Left forelimb (tissue), 1 donor: ENCODE results near the gene FBXL13.
"Not testable (repeated sequence)": the region's sequence is repeated elsewhere in the genome, so short reads cannot be mapped to it uniquely, and the experiment has no call there.

Source experiments
- DNase-seq: peaks from one replicate; pipeline ENCODE4 v3.0.0-alpha.2; 2018; ENCODE audit warnings: low spot score

Gene FBXL13

DNA sequence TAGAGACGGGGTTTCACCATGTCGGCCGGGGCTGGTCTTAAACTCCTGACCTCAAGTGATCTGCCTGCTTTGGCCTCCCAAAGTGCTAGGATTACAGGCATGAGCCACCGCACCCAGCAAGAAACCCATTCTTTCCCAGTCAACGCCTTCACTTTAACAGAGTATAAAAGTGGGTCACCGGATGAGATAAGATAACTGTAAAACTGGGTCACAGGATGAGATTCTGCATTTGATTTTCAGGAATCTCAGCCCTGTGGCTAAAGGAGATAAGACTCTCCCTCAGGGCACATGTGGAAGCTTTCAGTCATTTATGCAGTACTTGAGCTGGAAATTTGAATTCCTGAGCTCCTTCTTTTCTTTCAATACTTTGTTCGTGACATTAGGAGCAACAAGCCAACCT, 91.0 kb downstream of the FBXL13 start:
- DNase-seq, result no peak

- DNase-seq, result no peak
Observed at GRCh38 chr7:102982235-102982634, 92.4 kb downstream of the FBXL13 start.

GRCh38 chr7:102981451-102981850, 93.1 kb downstream of the FBXL13 start:
- no peak for DNase-seq

- DNase-seq, result no peak
Observed at GRCh38 chr7:102979670-102980069, 94.9 kb downstream of the FBXL13 start.

GRCh38 chr7:102978284-102978683, 96.3 kb downstream of the FBXL13 start:
- DNase-seq, result no peak

GRCh38 chr7:102977586-102977985, 97.0 kb downstream of the FBXL13 start:
- not testable (repeated sequence) for DNase-seq

DNA sequence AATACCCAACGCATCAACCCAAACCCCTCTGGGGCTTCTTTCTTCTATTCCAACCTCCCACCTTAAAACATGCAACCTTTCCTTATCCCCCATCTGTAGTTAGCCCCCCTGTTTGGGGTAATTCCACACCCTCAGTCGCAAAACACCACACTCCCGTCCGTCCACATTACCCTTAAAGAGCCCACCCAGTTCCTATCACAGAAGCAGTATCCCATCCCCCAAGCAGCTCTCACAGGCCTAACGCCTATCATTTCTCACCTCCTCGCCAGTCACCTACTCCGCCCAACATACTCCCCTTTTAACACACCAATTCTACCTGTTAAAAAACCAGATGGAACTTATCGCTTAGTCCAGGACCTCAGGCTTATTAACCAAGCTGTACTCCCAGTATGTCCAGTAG, 98.1 kb downstream of the FBXL13 start:
- no peak for DNase-seq

GRCh38 chr7:102975854-102976253, 98.7 kb downstream of the FBXL13 start:
- no peak for DNase-seq

DNA sequence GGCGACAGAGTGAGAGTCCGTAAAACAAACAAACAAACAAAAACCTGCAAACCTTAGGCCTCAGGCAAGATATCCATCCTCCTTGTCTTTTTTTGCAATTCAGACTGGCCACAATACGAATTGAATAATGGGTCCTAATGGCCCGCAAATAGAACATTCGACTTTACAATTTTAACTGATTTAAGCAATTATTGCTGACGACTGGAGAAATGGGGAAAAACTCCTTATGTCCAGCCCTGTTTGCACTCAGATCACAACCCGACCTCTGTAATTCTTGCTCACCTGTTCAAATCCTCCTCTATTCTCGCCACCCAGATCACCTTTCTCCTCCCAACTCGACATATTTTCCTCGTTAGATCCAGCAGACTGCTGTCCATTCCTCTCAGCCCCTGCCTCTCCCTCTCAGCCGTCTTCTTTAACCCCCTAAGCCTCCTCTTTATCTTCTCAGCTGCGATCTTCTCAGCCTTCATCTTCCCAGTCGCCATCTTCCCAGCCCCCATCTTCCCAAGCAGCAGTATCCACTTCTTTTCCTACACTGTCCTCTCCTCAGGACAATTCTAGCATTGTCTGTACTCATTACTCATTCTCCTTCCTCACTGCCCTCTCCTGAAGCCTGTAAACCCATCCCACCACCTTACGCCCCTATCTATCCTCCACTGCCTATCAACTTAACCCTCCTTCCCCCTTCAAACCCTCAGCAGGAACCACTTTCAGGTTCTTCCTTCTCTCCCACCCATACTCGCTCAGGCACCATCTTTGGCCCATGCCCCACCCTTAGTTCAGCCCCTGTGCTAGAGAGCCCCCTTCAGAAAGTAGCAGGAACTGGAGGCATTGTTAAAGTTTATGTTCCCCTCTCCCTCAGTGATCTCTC, 100.0 kb downstream of the FBXL13 start:
- DNase-seq, result no peak

DNA sequence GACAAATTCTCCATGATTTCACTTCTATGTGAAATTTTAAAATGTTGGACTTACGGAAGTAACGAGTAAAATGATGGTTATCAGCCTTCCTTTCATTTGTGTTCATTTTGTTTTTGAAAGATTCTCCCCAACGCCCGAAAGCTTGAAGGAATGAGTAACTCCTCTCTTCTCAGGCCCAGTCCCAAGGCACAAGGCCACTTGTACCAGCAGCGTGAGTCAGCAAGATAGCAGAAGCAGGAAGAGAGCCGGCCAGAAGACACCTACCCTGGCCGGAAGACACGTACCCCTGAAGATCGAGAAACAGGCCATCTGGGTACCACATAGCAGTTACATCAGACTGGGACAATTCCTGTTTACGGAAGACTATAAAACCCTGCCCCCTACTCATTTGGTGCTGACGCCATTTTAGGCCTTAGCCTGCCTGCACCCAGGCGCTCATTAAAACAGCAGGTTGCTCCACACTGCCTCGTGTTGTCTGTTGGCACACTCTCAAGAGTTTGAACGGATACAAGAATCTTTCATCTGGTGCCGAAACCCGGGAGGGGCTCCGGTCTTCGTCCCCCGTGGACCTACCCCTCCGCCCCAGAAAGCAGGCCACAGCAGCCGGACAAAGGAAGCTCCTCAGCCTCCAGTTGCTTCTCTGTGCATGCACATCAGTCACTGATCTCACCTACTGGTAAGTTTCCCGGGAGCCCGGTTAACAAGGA, 101.3 kb downstream of the FBXL13 start:
- DNase-seq, result no peak

- DNase-seq, result no peak
Observed at GRCh38 chr7:102967798-102968197, 106.8 kb downstream of the FBXL13 start.

DNA sequence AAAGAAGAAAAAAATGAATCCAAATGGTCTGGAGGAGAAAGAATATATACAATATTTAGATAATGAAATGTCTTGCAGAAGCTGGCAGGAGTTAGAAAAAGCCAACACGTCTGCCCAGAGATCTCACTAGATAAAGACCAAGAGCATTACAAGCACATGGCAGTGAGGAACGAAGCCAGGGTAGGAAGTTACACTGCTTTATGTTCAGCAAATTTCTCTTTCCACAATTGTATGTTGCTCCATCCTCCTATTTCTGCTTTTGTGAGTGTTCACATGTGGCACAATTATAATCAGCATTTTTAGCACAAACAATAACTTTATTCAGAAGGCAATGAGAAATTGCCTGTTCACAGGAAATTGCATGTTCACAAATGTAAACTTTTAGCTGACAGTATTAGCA, 108.1 kb downstream of the FBXL13 start:
- DNase-seq, result no peak

DNA sequence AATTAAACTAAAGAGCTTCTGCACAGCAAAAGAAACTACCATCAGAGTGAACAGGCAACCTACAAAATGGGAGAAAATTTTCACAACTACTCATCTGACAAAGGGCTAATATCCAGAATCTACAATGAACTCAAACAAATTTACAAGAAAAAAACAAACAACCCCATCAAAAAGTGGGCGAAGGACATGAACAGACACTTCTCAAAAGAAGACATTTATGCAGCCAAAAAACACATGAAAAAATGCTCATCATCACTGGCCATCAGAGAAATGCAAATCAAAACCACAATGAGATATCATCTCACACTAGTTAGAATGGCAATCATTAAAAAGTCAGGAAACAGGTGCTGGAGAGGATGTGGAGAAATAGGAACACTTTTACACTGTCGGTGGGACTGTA, 112.6 kb downstream of the FBXL13 start:
- not testable (repeated sequence) for DNase-seq

DNA sequence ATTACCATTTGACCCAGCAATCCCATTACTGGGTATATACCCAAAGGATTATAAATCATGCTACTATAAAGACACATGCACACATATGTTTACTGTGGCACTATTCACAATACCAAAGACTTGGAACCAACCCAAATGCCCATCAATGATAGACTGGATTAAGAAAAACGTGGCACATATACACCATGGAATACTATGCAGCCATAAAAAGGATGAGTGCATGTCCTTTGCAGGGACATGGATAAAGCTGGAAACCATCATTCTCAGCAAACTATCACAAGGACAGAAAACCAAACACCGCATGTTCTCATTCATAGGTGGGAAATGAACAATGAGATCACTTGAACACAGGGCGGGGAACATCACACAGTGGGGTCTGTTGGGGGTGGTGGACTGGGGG, 116.6 kb downstream of the FBXL13 start:
- DNase-seq, result not testable (repeated sequence)

DNA sequence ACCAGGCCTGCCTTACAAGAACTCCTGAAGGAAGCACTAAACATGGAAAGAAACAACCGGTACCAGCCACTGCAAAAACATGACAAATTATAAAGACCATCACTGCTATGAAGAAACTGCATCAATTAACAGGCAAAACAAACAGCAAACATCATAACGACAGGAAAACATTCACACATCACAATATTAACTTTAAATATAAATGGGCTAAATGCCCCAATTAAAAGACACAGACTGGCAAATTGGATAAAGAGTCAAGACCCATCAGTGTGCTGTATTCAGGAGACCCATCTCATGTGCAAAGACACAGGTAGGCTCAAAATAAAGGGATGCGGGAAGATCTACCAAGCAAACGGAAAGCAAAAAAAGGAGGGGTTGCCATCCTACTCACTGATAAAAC, 120.2 kb downstream of the FBXL13 start:
- DNase-seq, result not testable (repeated sequence)

- DNase-seq, result no peak
Observed at GRCh38 chr7:102953406-102953805, 121.2 kb downstream of the FBXL13 start.

- DNase-seq, result no peak
Observed at GRCh38 chr7:102951839-102952238, 122.8 kb downstream of the FBXL13 start.

- DNase-seq, result no peak
Observed at GRCh38 chr7:102944241-102944640, 130.4 kb downstream of the FBXL13 start.

GRCh38 chr7:102943423-102944169, 131.0 kb downstream of the FBXL13 start:
- no peak for DNase-seq

- no peak for DNase-seq
Observed at GRCh38 chr7:102942868-102943267, 131.7 kb downstream of the FBXL13 start.

DNA sequence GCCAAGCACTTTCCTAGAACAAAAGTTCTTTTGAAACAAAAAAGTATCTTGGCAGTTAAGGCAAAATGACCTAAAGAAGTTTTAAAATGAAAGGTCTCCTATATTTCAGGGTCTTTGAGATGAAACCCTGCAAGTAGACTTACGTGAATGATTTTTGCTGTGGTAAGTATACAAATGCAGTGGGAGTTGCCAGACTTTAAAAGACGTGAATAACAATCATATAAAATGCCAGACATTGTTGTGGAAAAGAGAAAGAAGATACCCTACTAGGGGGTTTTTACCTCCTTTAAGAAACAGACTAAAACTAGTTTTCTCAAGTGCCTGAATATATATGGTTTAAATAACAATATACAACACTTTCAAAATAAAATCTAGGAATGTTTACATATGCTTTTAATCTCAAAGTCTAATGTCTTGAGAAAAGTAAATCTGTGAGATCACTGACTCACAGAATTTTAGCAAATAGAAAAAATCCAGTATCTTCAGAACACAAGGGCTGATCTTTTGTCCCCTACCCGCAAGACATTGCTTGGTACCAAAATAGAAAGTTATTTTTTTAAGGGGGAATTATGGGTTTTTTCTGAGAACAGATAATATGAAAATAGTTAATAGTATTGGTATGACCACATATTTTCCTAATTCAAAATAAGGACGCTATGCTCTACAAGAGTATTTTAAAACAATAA, 132.3 kb downstream of the FBXL13 start:
- no peak for DNase-seq

DNA sequence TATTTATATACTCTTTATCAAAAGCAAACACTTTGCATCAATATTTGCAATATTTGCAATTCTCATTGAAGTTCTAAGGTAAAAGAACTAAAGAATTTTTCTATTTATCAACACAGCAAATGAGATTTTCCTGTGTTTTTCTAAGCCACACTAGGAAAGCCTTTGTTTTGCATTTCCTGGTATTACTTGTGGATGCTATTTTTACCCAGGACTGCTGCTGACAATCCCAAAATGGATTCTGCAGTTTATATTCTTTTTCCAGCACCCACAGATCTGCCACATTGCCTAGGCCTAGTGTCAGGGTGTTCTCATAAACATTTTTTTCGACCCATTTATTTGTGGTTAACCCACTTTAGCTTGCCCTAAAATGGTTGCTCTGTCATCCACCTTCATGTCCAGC, 135.9 kb downstream of the FBXL13 start:
- no peak for DNase-seq
